Keratinocyte (primary cell): ENCODE data around the gene FKBP5. TPM values are rescaled to one million over a fixed set of nuclear protein-coding genes. Genes with fewer than 3 reads are reported as not detected.

Experiments used
- DNase-seq: peaks from one replicate; pipeline ENCODE4 v3.0.0-alpha.2; 2011; ENCODE audit warnings: low read depth, missing footprints, low spot score
- FAIRE-seq: peaks from 2 replicates; lab custom pipeline; 2011; peaks lifted over from hg19 to GRCh38; lab: Jason Lieb, UNC
- H2AFZ ChIP-seq: 2 replicates; pipeline ENCODE4 v1.6.0; 2012; ENCODE audit warnings: low read length, control low read depth, inconsistent platforms; ENCODE audit not compliant: control insufficient read depth
- H3K27ac ChIP-seq: 2 replicates; pipeline ENCODE4 v1.5.1; 2011; ENCODE audit warnings: low read length; ENCODE audit not compliant: control insufficient read depth, insufficient read depth
- H3K27me3 ChIP-seq: 3 replicates; pipeline ENCODE4 v1.6.0; 2011; ENCODE audit warnings: low read length; ENCODE audit not compliant: control insufficient read depth, insufficient read depth; ENCODE audit errors: extremely low read depth
- H3K36me3 ChIP-seq, 2 experiments: 2 replicates in 1 of 2; 3 replicates in 1 of 2; pipeline ENCODE4 v1.5.1; 2011; ENCODE audit warnings: low read length in 2 of 2, mild to moderate bottlenecking in 1 of 2; ENCODE audit not compliant: control insufficient read depth in 2 of 2, insufficient read depth in 2 of 2; ENCODE audit errors: extremely low read depth in 1 of 2
- H3K4me1 ChIP-seq: 3 replicates; pipeline ENCODE4 v1.5.1; 2011; ENCODE audit warnings: low read length; ENCODE audit not compliant: control insufficient read depth, insufficient read depth; ENCODE audit errors: extremely low read depth
- H3K4me2 ChIP-seq: 3 replicates; pipeline ENCODE4 v1.6.0; 2011; ENCODE audit warnings: low read depth, low read length; ENCODE audit not compliant: control insufficient read depth, insufficient read depth; ENCODE audit errors: extremely low read depth
- H3K4me3 ChIP-seq, 3 experiments: fragments of 200-600 bp in 1 of 3; sonication (generic) in 1 of 3; 2 replicates in 2 of 3; 3 replicates in 1 of 3; pipeline ENCODE4 v1.5.1; 2011 to 2016; ENCODE audit warnings: low read length in 3 of 3, mild to moderate bottlenecking in 3 of 3, control low read depth in 2 of 3, inconsistent platforms in 1 of 3, low read depth in 1 of 3, mixed read lengths in 1 of 3, mixed run types in 1 of 3, moderate library complexity in 1 of 3; ENCODE audit not compliant: control insufficient read depth in 2 of 3, insufficient read depth in 2 of 3; ENCODE audit errors: extremely low read depth in 1 of 3
- H3K79me2 ChIP-seq: 2 replicates; pipeline ENCODE4 v1.6.0; 2012; ENCODE audit warnings: low read length; ENCODE audit not compliant: control insufficient read depth, insufficient read depth
- H3K9ac ChIP-seq: 3 replicates; pipeline ENCODE4 v1.6.0; 2011; ENCODE audit warnings: low read length; ENCODE audit not compliant: control insufficient read depth, insufficient read depth; ENCODE audit errors: extremely low read depth
- H3K9me1 ChIP-seq: 3 replicates; pipeline ENCODE4 v1.6.0; 2011; ENCODE audit warnings: low read length; ENCODE audit not compliant: control insufficient read depth, insufficient read depth; ENCODE audit errors: extremely low read depth
- H3K9me3 ChIP-seq: 2 replicates; pipeline ENCODE4 v1.5.1; 2012; ENCODE audit warnings: low read depth, low read length; ENCODE audit not compliant: control insufficient read depth
- H4K20me1 ChIP-seq: 3 replicates; pipeline ENCODE4 v1.6.0; 2011; ENCODE audit warnings: low read length; ENCODE audit not compliant: control insufficient read depth, insufficient read depth; ENCODE audit errors: extremely low read depth
- EZH2 ChIP-seq: IDR thresholded peaks from one replicate; pipeline ENCODE4 v1.6.1; 2012; ENCODE audit warnings: inconsistent platforms, mild to moderate bottlenecking, low read length, moderate library complexity
- dilution Hi-C: fragments of 300-500 bp; cut with MboI; formaldehyde crosslinking; loops from one replicate; pipeline ENCODE4 v1.7.0; 2020; ENCODE audit warnings: low sequenced_read_pairs; ENCODE audit not compliant: extremely low pct_ligation_motif_present
- polyA plus RNA-seq, 5 experiments: library from polyadenylated mRNA; depleted of rRNA in 3 of 5; stranded (reverse) in 3 of 5; stranded (forward) in 1 of 5; unstranded in 1 of 5; fragments of >200 nt; gene quantifications; 1 replicate in 1 of 5; 2 replicates in 3 of 5; 3 replicates in 1 of 5; pipeline versions ENCODE4 v1.2.1 to v1.2.3, GENCODE V29; 2011 to 2012; ENCODE audit warnings: missing spikeins in 2 of 5, low read depth in 1 of 5, low replicate concordance in 1 of 5
- TF ChIP-seq, protein P1 (sequence below), 3 experiments: IDR thresholded peaks in 1 of 3; conservative IDR thresholded peaks in 1 of 3; optimal IDR thresholded peaks in 1 of 3; 2 replicates in 2 of 3; 3 replicates in 1 of 3; pipeline versions ENCODE3 to v1.5.1; 2011; ENCODE audit warnings: low read length in 3 of 3, mild to moderate bottlenecking in 3 of 3, moderate library complexity in 2 of 3, control low read depth in 1 of 3, inconsistent platforms in 1 of 3; ENCODE audit not compliant: insufficient read depth in 2 of 3; ENCODE audit errors: extremely low read depth in 1 of 3

The FKBP5 gene
- polyA plus RNA-seq, 1 donor (not counting 4 experiments of a cell fraction or from before 2014, with no cell fraction given): 88.3 TPM

DNA sequence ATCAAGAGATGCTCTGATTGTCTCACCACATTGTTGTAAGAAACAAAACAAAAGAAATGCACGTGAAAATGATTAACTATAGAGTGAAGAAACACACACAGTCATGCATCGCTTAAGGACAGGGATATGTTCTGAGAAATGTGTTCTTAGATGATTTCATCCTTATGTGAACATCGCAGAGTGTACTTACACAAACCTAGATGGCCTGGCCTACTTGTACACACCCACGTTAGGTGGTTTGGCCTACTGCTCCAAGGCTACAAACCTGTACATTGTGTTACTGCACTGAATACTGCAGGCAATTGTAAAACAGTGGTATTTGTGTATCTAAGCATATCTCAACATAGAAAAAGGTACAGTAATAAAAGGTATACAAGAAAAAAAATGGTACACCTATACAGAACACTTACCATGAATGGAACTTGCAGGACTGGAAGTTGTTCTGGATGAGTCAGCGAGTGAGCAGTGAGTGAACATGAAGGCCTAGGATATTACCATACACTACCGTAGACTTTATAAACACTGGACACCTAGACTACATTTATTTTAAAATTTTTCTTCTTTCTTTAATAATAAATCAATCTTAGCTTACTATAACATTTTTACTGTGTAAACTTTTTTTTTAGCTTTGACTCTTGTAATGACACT lies 48.6 kb downstream of the FKBP5 start:
- Histone ChIP-seq H2AFZ (no peak overlapping the region), H3K4me1 (peaks cover 9% of the 10 kb centered on the region), H3K9me3 (no peaks in the 10 kb centered on the region), H3K9me1 (no peaks in the 10 kb centered on the region), H3K4me3 (no peak overlapping the region), H4K20me1 (no peaks in the 10 kb centered on the region), H3K36me3 (peaks cover 11 to 34% of the 10 kb centered on the region in 2 experiments), H3K27ac (no peak overlapping the region), H3K4me2 (no peak overlapping the region), H3K9ac (no peak overlapping the region), H3K79me2 (peaks cover 22% of the 10 kb centered on the region), H3K27me3 (no peaks in the 10 kb centered on the region)
- dilution Hi-C loops: no loop called here
- FAIRE-seq: peak; percentile 5
- DNase-seq: no peak
- TF ChIP-seq, protein P1, sequence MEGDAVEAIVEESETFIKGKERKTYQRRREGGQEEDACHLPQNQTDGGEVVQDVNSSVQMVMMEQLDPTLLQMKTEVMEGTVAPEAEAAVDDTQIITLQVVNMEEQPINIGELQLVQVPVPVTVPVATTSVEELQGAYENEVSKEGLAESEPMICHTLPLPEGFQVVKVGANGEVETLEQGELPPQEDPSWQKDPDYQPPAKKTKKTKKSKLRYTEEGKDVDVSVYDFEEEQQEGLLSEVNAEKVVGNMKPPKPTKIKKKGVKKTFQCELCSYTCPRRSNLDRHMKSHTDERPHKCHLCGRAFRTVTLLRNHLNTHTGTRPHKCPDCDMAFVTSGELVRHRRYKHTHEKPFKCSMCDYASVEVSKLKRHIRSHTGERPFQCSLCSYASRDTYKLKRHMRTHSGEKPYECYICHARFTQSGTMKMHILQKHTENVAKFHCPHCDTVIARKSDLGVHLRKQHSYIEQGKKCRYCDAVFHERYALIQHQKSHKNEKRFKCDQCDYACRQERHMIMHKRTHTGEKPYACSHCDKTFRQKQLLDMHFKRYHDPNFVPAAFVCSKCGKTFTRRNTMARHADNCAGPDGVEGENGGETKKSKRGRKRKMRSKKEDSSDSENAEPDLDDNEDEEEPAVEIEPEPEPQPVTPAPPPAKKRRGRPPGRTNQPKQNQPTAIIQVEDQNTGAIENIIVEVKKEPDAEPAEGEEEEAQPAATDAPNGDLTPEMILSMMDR (optimal IDR thresholded peaks at IDR 0.05 in 1 of 3, IDR thresholded peaks at IDR 0.05 in 1 of 3, conservative IDR thresholded peaks at IDR 0.05 in 1 of 3; ENCODE audit: extremely low read depth in 1 of 3, insufficient read depth in 2 of 3, low read length in 3 of 3): no peak
- TF ChIP-seq EZH2: no peak

GRCh38 chr6:35638679-35639078 lies 50.0 kb downstream of the FKBP5 start:
- Histone ChIP-seq H3K9me3 (no peaks in the 10 kb centered on the region), H3K4me2 (no peak overlapping the region), H3K27me3 (no peaks in the 10 kb centered on the region), H3K9me1 (no peaks in the 10 kb centered on the region), H3K4me3 (no peak overlapping the region), H3K9ac (no peak overlapping the region), H4K20me1 (no peaks in the 10 kb centered on the region), H3K79me2 (peaks cover 8% of the 10 kb centered on the region), H3K27ac (no peak overlapping the region), H3K36me3 (peaks cover 14 to 32% of the 10 kb centered on the region in 2 experiments), H2AFZ (no peak overlapping the region), H3K4me1 (peaks cover 9% of the 10 kb centered on the region)
- FAIRE-seq (peak; percentile 36), DNase-seq (no peak)
- TF ChIP-seq EZH2: no peak
- TF ChIP-seq, protein P1 (optimal IDR thresholded peaks at IDR 0.05 in 1 of 3, IDR thresholded peaks at IDR 0.05 in 1 of 3, conservative IDR thresholded peaks at IDR 0.05 in 1 of 3; ENCODE audit: extremely low read depth in 1 of 3, insufficient read depth in 2 of 3, low read length in 3 of 3): no peak
- dilution Hi-C loops: no loop called here
